HL-60/S4 treated with retinoic acid at 250 ng/mL for 4 days and 3 days (cell line): ENCODE measurements around the gene KAT2B.

Experiments used
- in situ Hi-C: fragments of 300-500 bp; cut with MboI; formaldehyde crosslinking; loops from 2 replicates; pipeline ENCODE4 v1.7.0; 2022; ENCODE audit warnings: low sequenced_read_pairs

Gene KAT2B

DNA sequence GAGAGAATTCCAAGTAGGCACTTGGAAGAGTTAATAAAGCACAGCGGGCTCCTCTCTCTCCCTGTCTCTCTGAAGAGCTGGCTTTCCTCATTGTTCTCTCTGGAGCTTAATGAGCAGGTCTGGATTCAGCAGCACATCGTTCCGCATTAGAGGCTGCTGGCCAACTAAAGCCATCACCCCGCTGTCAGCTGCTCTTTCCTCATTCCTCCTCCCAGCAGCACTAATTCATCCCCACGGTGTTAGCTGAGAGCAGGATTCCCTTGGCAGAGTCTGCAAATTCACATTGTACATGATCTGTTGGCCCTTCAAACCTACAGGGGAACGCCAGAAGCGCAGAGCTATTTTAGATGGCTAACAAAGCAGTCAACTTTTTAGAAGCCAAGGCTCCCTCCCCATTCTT is 101.6 kb downstream of the KAT2B start:
- in situ Hi-C loops = no loop called here

- in situ Hi-C loops = no loop called here
These were observed 102.3 kb downstream of the KAT2B start for GRCh38 chr3:20142517-20142916.

DNA sequence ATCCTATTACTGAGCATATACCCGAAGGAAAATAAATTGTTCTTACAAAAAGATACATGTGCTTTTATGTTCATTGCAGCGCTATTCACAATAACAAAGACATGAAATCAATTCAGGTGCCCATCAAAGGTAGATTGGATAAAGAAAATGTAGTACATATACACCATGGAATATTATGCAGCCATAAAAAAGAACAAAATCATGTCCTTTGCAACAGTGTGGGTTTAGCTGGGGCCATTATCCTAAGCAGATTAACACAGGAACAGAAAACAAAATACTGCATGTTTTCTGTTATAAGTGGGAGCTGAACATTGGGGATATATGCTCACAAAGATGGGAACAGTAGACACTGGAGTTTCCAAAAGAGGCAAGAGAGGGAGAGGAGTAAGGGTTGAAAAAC is 103.3 kb downstream of the KAT2B start:
- in situ Hi-C loops = no loop called here

DNA sequence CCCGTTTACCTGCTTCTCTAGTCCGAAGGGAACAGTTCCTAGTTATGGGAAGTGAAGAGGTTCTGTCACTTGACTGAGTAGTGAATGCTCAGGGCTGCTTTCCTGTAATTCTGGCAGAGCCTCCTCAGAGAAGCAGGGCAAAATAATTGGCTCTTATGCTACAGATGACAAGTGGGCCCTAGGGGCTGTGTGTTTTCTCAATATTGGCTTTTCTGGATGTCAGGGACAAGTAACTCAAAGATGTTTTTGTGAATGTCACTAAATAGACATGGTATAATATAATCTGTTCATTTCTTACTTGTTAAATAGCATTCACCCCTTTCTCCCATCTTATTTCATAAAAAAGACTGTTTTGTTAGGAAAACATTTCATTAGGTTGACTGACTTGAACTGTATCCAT is 105.6 kb downstream of the KAT2B start:
- in situ Hi-C loops = no loop called here

GRCh38 chr3:20146301-20146700 is 106.1 kb downstream of the KAT2B start:
- in situ Hi-C loops = no loop called here

- in situ Hi-C loops = no loop called here
These were observed 107.1 kb downstream of the KAT2B start for GRCh38 chr3:20147361-20147760.

DNA sequence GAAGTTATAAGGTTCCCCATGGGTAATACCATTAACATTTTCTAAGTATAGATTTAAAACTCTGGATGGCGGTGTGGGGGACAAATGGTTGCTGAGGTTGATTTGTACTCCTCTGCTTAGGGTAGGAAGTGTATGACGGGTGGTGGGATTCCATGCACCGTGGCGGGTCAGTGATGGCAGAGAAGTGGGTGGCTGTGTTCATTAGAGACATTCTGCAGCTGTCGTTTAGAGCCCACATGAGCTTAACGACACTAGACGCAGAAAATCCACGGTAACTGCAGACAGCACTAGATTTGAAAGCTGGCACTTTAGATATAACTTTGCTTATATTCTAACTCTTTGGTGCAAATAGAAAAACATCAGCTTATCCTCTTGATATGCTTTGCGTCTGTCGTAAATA is 108.2 kb downstream of the KAT2B start:
- in situ Hi-C loops = no loop called here

- in situ Hi-C loops = no loop called here
These were observed 113.8 kb downstream of the KAT2B start for GRCh38 chr3:20154078-20154477.

GRCh38 chr3:20154928-20155327 is 114.7 kb downstream of the KAT2B start:
- in situ Hi-C loops = no loop called here

DNA sequence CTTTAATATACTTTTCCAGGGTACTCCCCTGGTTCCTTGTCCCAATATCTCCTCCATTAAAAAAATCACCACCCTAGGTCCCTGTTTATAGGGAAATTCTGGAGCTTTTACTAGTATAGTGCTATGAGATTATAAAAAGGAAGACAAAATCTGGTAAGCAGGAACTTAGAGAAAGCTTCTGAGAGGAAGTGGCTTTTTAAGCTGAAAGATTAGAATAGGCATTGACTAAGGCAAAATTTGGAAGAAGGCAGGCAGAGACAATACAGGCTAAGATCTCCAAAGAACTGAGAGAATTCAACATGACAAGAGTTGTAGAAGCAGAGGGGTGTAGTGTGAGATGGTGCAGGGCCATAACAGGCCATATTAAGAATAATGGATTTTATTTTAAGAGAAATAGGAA is 120.0 kb downstream of the KAT2B start:
- in situ Hi-C loops = no loop called here

- in situ Hi-C loops = no loop called here
These were observed 121.5 kb downstream of the KAT2B start for GRCh38 chr3:20161714-20162113.

- in situ Hi-C loops = no loop called here
These were observed 133.7 kb downstream of the KAT2B start for GRCh38 chr3:20173844-20174410.

- in situ Hi-C loops = no loop called here
These were observed 141.0 kb downstream of the KAT2B start for GRCh38 chr3:20181276-20181675.

DNA sequence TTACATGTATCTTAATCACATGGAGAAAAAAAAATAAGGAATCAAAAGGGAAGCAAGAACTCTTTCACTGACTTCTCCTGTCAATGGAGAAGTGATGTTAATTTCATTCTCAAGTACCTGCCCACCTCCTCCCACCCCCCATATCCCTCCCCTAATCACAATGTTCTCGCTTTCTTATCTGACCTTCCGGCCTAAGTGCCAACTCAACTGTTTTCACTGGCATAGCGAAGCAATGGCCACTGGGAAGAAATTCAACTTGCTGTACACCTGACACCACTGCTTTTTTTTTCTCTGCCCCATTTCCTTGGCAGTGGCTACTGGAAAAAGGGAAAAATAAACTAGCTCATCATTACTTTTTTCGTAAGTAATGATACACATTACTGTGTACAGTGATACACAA is 142.0 kb downstream of the KAT2B start:
- in situ Hi-C loops = no loop called here

- in situ Hi-C loops = no loop called here
These were observed 145.1 kb downstream of the KAT2B start for GRCh38 chr3:20185331-20185678.

- in situ Hi-C loops = no loop called here
These were observed 145.7 kb downstream of the KAT2B start, which contains the start of gene SGO1 for GRCh38 chr3:20185679-20186599. TSS of gene SGO1 (minus strand) at chr3:20186206. CDS start at chr3:20184027, 2,179 bp downstream.

- in situ Hi-C loops = no loop called here
These were observed 146.4 kb downstream of the KAT2B start for GRCh38 chr3:20186600-20187004.

- in situ Hi-C loops = no loop called here
These were observed 150.7 kb downstream of the KAT2B start for GRCh38 chr3:20190991-20191390.

DNA sequence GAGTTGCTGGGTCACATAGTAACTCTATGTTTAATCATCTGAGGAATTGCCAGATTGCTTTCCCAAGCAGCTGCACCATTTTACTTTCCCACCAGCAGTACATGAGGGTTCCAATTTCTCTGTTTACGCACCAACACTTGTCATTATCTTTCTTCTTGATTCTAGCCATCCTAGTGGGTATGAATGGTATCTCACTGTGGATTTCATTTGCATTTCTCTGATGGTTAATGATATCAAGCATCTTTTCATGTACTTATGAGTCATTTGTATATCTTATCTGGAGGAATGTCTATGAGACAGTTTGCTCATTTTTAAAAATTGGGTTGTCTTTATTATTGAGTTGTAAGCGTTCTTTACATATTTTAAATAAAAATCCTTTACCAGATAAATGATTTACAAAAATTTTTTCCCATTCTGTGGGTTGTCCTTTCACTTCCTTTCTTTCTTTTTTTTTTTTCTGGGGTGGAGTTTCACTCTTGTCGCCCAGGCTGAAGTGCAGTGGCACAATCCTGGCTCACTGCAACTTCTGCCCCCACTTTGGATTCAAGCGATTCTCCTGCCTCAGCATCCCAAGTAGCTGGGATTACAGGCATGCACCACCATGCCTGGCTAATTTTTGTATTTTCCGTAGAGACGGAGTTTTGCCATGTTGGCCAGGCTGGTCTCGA is 154.7 kb downstream of the KAT2B start:
- in situ Hi-C loops = no loop called here

GRCh38 chr3:20197775-20198174 is 157.5 kb downstream of the KAT2B start:
- in situ Hi-C loops = no loop called here

DNA sequence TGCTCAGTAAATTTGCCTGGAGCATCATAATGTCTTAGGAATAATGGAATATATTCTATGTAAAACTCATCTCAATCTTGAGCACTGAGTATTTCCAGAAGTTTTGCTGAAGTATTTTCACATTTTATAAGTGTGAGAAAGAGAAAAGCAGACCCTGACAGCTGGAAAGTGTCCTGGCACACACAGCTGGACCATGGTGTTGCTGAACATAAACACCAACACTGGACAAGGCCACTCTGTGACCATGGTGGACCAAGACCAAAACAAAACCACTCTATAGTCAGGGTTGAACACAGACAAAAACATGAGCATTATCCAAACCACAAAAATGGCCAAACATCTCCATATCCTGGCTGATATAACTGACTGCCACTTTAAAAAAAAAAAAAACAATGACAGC is 160.9 kb downstream of the KAT2B start:
- in situ Hi-C loops = no loop called here
